Measurements from ENCODE around the gene HOXD12.

Gene HOXD12

DNA sequence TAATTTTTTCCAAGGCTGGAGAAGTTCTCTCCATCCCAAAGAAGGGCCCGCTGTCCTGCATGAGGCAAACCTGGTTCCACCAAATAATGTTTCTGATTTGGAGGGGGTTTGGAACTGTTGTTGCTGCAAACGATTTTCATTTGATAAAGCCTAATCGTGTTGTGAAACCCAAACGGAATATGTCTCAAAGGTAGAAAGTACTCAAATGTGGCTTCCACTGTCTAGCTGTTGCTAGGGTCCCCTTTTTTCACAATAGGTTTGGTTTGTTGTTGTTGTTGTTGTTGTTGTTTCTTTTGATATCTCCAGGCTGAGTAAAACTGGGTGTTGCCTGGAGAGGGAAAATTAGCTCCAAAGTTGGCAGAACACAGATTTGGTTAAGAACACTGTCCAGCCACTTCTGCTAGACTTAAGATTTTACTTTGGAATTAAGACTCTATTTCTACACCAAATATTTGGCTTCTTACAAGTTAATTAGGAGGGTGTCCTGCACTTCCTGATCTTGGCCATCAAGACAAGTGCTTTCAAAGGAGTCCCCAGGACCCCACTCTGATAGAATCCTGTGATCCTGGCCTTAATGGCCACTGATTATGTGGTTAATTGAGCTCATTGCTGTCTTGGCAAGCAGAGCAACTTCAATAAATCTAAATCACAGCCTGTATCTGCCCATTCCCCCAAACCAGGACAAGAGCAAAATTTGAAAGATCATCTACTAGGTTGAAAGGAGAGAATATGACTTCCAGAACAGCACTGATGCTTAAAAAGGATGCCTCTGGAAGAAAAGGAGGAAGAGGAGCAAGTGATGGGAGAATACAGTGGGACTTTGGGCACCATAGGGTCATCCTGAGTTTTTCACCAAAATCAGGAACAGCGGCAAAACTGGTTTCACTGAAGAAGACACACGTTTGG lies 10.4 kb upstream of the HOXD12 start:
- no peak overlapping the region for H3K27ac ChIP-seq
- no peak overlapping the region for H3K4me2 ChIP-seq
- no peaks in the 10 kb centered on the region for H3K27me3 ChIP-seq (ENCODE audit: insufficient read depth, low read depth)
- no peak overlapping the region for H3K9ac ChIP-seq
- TF ChIP-seq CTCF (conservative IDR thresholded peaks at IDR 0.05; ENCODE audit: low read depth, low read length): no peak
- H2AFZ ChIP-seq (ENCODE audit: low read depth): no peak overlapping the region
- H3K79me2 ChIP-seq (ENCODE audit: insufficient read depth, low read depth): no peaks in the 10 kb centered on the region
- no peaks in the 10 kb centered on the region for H3K36me3 ChIP-seq (ENCODE audit: insufficient read depth)
- H3K4me3 ChIP-seq (IDR thresholded peaks at IDR 0.05; ENCODE audit: insufficient read depth, low read depth, low read length): no peak overlapping the region
- no peaks in the 10 kb centered on the region for H4K20me1 ChIP-seq (ENCODE audit: insufficient read depth)
- H3K4me1 ChIP-seq (ENCODE audit: low read depth, poor library complexity, severe bottlenecking): no peaks in the 10 kb centered on the region

GRCh38 chr2:176089843-176090395 lies 9.7 kb upstream of the HOXD12 start:
- Histone ChIP-seq H3K9ac (no peak overlapping the region), H3K4me2 (no peak overlapping the region), H3K4me3 (IDR thresholded peaks at IDR 0.05; ENCODE audit: insufficient read depth, low read depth, low read length) (no peak overlapping the region), H3K79me2 (ENCODE audit: insufficient read depth, low read depth) (no peaks in the 10 kb centered on the region), H3K4me1 (ENCODE audit: low read depth, poor library complexity, severe bottlenecking) (no peaks in the 10 kb centered on the region), H3K36me3 (ENCODE audit: insufficient read depth) (no peaks in the 10 kb centered on the region), H2AFZ (ENCODE audit: low read depth) (no peak overlapping the region), H3K27me3 (ENCODE audit: insufficient read depth, low read depth) (no peaks in the 10 kb centered on the region), H3K27ac (no peak overlapping the region), H4K20me1 (ENCODE audit: insufficient read depth) (no peaks in the 10 kb centered on the region)
- no peak for TF ChIP-seq CTCF (conservative IDR thresholded peaks at IDR 0.05; ENCODE audit: low read depth, low read length)

DNA sequence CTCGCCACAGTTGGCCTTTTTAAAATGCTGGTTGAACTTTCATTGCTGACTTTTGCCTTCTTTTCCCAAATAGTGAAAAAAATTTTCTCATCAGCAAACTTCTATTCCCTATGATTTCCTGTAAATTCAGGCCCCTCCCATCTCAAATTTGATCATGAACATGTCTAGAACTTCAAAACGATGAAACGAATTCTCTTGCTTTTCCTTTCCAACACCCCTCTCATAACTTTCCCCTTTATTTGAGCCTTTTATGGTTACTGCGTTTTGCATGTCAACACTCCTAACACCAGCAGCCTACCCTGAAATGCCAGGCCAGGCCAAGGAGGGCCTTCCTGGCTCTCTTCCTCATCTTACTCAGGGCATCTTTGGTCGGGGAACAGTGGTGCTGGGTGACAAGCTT lies 8.7 kb upstream of the HOXD12 start:
- Histone ChIP-seq H3K4me3 (IDR thresholded peaks at IDR 0.05; ENCODE audit: insufficient read depth, low read depth, low read length) (no peak overlapping the region), H3K27ac (no peak overlapping the region), H4K20me1 (ENCODE audit: insufficient read depth) (no peaks in the 10 kb centered on the region), H2AFZ (ENCODE audit: low read depth) (no peak overlapping the region), H3K79me2 (ENCODE audit: insufficient read depth, low read depth) (no peaks in the 10 kb centered on the region), H3K4me2 (no peak overlapping the region), H3K4me1 (ENCODE audit: low read depth, poor library complexity, severe bottlenecking) (peaks cover 5% of the 10 kb centered on the region), H3K36me3 (ENCODE audit: insufficient read depth) (no peaks in the 10 kb centered on the region), H3K27me3 (ENCODE audit: insufficient read depth, low read depth) (no peaks in the 10 kb centered on the region), H3K9ac (no peak overlapping the region)
- TF ChIP-seq CTCF (conservative IDR thresholded peaks at IDR 0.05; ENCODE audit: low read depth, low read length): no peak

DNA sequence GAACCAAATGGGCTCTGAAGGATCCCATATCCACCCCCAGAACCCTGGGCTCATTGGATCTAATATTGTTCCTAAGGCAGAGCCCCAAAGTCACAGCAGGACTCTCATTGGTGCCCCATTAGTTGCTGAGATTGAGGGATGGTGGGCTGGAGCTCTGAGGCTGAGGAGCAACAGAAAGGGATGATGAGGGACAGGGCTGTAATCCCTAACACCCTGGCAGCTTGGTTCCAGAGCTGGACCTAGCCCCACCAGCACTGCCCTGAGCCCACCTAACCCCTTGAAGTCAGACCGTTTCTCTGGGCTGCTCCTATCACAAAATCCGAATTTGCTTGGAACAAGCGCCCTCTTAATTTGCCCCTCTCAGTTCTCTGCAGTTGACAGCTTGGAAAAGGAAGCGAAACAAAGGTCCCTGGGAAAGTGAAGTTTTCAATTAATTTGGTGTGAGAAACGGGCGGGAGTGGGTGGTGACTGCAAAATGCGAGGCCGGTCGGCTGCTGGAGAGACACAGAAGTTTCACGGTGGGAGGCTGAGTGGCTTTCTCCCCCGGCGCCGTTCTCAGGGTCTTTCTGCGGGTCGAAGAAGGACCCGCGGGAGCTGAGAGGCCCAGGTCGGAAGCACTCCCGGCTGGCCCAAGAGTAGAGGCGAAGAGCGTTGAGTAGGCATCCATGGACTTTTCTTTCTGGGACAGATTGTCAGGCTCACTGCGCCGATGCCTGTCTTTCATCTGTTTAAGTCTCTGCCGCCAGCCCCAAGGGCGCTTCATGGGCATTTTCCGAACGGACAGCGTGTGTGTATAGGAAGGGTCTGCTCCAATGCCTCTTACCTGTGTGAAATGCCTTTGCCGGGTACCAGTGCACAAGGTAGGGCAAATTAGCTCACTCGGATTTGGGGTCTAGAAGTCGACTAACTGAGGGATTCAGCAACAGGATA lies 8.0 kb upstream of the HOXD12 start:
- no peaks in the 10 kb centered on the region for H4K20me1 ChIP-seq (ENCODE audit: insufficient read depth)
- no peak overlapping the region for H3K4me2 ChIP-seq
- H3K79me2 ChIP-seq (ENCODE audit: insufficient read depth, low read depth): no peaks in the 10 kb centered on the region
- no peak overlapping the region for H3K9ac ChIP-seq
- H2AFZ ChIP-seq (ENCODE audit: low read depth): no peak overlapping the region
- no peak for TF ChIP-seq CTCF (conservative IDR thresholded peaks at IDR 0.05; ENCODE audit: low read depth, low read length)
- H3K36me3 ChIP-seq (ENCODE audit: insufficient read depth): no peaks in the 10 kb centered on the region
- H3K27ac ChIP-seq: no peak overlapping the region
- H3K27me3 ChIP-seq (ENCODE audit: insufficient read depth, low read depth): no peaks in the 10 kb centered on the region
- H3K4me3 ChIP-seq (IDR thresholded peaks at IDR 0.05; ENCODE audit: insufficient read depth, low read depth, low read length): no peak overlapping the region
- peaks cover 8% of the 10 kb centered on the region for H3K4me1 ChIP-seq (ENCODE audit: low read depth, poor library complexity, severe bottlenecking)
